GM13977 (cell line): ENCODE data around the gene ACSBG1.

Experiments
- DNase-seq: peaks from one replicate; pipeline ENCODE4 v3.0.0; 2012; ENCODE audit warnings: low spot score
- CTCF ChIP-seq: IDR thresholded peaks from 2 replicates; pipeline ENCODE4 v1.5.1; 2012; ENCODE audit warnings: mild to moderate bottlenecking, control low read depth; ENCODE audit not compliant: insufficient read depth; ENCODE audit errors: extremely low read depth, missing control alignments
- in situ Hi-C: fragments of 300-500 bp; cut with MboI; formaldehyde crosslinking; loops from one replicate; pipeline ENCODE4 v1.12.0; 2022; ENCODE audit warnings: low sequenced_read_pairs, low pct_unique_long_range_greater_than_20kb, mixed read lengths, inconsistent platforms; ENCODE audit not compliant: unreplicated experiment

ACSBG1 gene

GRCh38 chr15:78234515-78235040 lies at the start of gene ACSBG1:
TSS of gene ACSBG1 (minus strand) at chr15:78234565. CDS start at chr15:78234501, 64 bp downstream.
- DNase-seq = no peak
- in situ Hi-C loops = loop anchor here (25.0 kb wide), 1 partner anchor 272 kb away; no protein-coding TSS in a partner anchor
- TF ChIP-seq CTCF = no peak

- TF ChIP-seq CTCF = no peak
- DNase-seq = no peak
- in situ Hi-C loops = no loop called here
Observed at GRCh38 chr15:78282324-78282723, 48.0 kb upstream of the ACSBG1 start.

GRCh38 chr15:78280319-78281072 lies 46.1 kb upstream of the ACSBG1 start:
- DNase-seq = no peak
- in situ Hi-C loops = no loop called here
- no peak for TF ChIP-seq CTCF

- in situ Hi-C loops = no loop called here
- no peak for TF ChIP-seq CTCF
- no peak for DNase-seq
Observed at GRCh38 chr15:78276064-78276943, 41.9 kb upstream of the ACSBG1 start.

GRCh38 chr15:78274994-78275393 lies 40.6 kb upstream of the ACSBG1 start:
- no peak for DNase-seq
- in situ Hi-C loops = no loop called here
- no peak for TF ChIP-seq CTCF

GRCh38 chr15:78272776-78273175 lies 38.4 kb upstream of the ACSBG1 start:
- TF ChIP-seq CTCF = no peak
- in situ Hi-C loops = no loop called here
- DNase-seq = no peak
